GM12878 (cell line): ENCODE data around the gene REEP3. TPM values are rescaled to one million over a fixed set of nuclear protein-coding genes. Genes with fewer than 3 reads are reported as not detected.

Experiments used
- ATAC-seq: fragments of 200-7000 bp; cut with Tn5 transposase; 3 replicates; pipeline ENCODE4 v1.9.1; 2020; ENCODE audit warnings: mild to moderate bottlenecking, moderate library complexity
- BruUV-seq: library from RNA; stranded (reverse); fragments of 400-500 nt; replicated peaks from 2 replicates; lab custom pipeline; 2021; lab: Mats Ljungman, UMichigan
- CTCF ChIA-PET: fragments of 300-600 bp; sonication (Branson Sonifier 250); formaldehyde crosslinking; extraction: SDS; loops from one replicate; lab custom pipeline; 2021; ENCODE audit warnings: inconsistent platforms; lab: Yijun Ruan, JAX
- POLR2A ChIA-PET: fragments of 350-600 bp; formaldehyde crosslinking; extraction: SDS; loops from one replicate; lab custom pipeline; 2021; ENCODE audit warnings: inconsistent platforms; lab: Charles Lee
- RAD21 ChIA-PET: fragments of 300-600 bp; sonication (Branson Sonifier 250); formaldehyde crosslinking; loops from one replicate; lab custom pipeline; 2023; ENCODE audit warnings: antibody characterized with exemption; ENCODE audit not compliant: unreplicated experiment; lab: Charles Lee
- SMC1A ChIA-PET: fragments of 300-600 bp; sonication (Branson Sonifier 250); formaldehyde crosslinking; loops from one replicate; lab custom pipeline; 2023; ENCODE audit not compliant: unreplicated experiment, uncharacterized antibody; lab: Charles Lee
- DNase-seq: peaks from one replicate; pipeline ENCODE4 v3.0.0-alpha.2; 2011; ENCODE audit warnings: low read depth, low spot score
- FAIRE-seq: peaks from 3 replicates; lab custom pipeline; 2011; peaks lifted over from hg19 to GRCh38; lab: Jason Lieb, UNC
- H2AFZ ChIP-seq: 2 replicates; pipeline ENCODE4 v1.6.0; 2011; ENCODE audit warnings: low read depth, low read length, control low read depth; ENCODE audit not compliant: control insufficient read depth
- H3K27ac ChIP-seq: 2 replicates; pipeline ENCODE4 v1.5.1; 2011; ENCODE audit warnings: control low read depth; ENCODE audit not compliant: control insufficient read depth, insufficient read depth
- H3K27me3 ChIP-seq, 2 experiments: replicated peaks in 1 of 2; 2 replicates each; pipeline versions ENCODE4 v1.6.0 to v1.6.1; 2011; ENCODE audit warnings: low read length in 1 of 2; ENCODE audit not compliant: control insufficient read depth in 2 of 2, insufficient read depth in 2 of 2
- H3K36me3 ChIP-seq, 2 experiments: 2 replicates each; pipeline ENCODE4 v1.5.1; 2011; ENCODE audit warnings: low read length in 1 of 2; ENCODE audit not compliant: control insufficient read depth in 2 of 2, insufficient read depth in 2 of 2
- H3K4me1 ChIP-seq: 2 replicates; pipeline ENCODE4 v1.6.1; 2011; ENCODE audit warnings: mild to moderate bottlenecking, low read length, moderate library complexity, mixed read lengths; ENCODE audit not compliant: control insufficient read depth, insufficient read depth
- H3K4me2 ChIP-seq: 2 replicates; pipeline ENCODE4 v1.6.0; 2011; ENCODE audit warnings: control low read depth; ENCODE audit not compliant: control insufficient read depth, insufficient read depth
- H3K4me3 ChIP-seq: fragments of 200-600 bp; sonication (generic); 2 replicates; pipeline ENCODE4 v1.5.1; 2016
- H3K79me2 ChIP-seq: 2 replicates; pipeline ENCODE4 v1.6.0; 2011; ENCODE audit warnings: low read length; ENCODE audit not compliant: control insufficient read depth, insufficient read depth
- H3K9ac ChIP-seq: 2 replicates; pipeline ENCODE4 v1.8.0; 2011; ENCODE audit warnings: low read length, control low read depth, mixed read lengths; ENCODE audit not compliant: control insufficient read depth, insufficient read depth
- H3K9me3 ChIP-seq: replicated peaks from 3 replicates; pipeline ENCODE4 v1.5.1; 2011; ENCODE audit warnings: mild to moderate bottlenecking, low read length; ENCODE audit not compliant: control insufficient read depth, insufficient read depth
- H4K20me1 ChIP-seq: 2 replicates; pipeline ENCODE4 v1.6.0; 2011; ENCODE audit not compliant: control insufficient read depth, insufficient read depth
- BMI1 ChIP-seq: fragments of 450-650 bp; IDR thresholded peaks from 2 replicates; pipeline ENCODE4 v1.6.1; 2016; ENCODE audit warnings: mild to moderate bottlenecking, moderate library complexity, borderline replicate concordance
- EZH2 ChIP-seq: IDR thresholded peaks from 2 replicates; pipeline ENCODE4 v1.6.1; 2012; ENCODE audit warnings: low read depth, mild to moderate bottlenecking, control low read depth, inconsistent platforms, low read length, borderline replicate concordance; ENCODE audit not compliant: control insufficient read depth
- PRDM15 ChIP-seq: fragments of 450-650 bp; formaldehyde crosslinking; IDR thresholded peaks from 2 replicates; pipeline ENCODE4 v1.4.0; 2020; ENCODE audit warnings: mild to moderate bottlenecking, moderate library complexity
- RCOR1 ChIP-seq: conservative IDR thresholded peaks from 2 replicates; pipeline ENCODE4 v1.6.1; 2012; ENCODE audit warnings: low read depth, low read length, improper control_type of control experiment
- ZBTB33 ChIP-seq: fragments of 450-650 bp; IDR thresholded peaks from 2 replicates; pipeline ENCODE4 v1.6.1; 2017; ENCODE audit warnings: mild to moderate bottlenecking
- in situ Hi-C: fragments of 300-500 bp; cut with MboI; formaldehyde crosslinking; loops from 9 replicates; pipeline ENCODE4 v1.14.3; 2018; ENCODE audit warnings: mixed read lengths
- intact Hi-C: fragments of 100-400 bp; cut with micrococcal nuclease; formaldehyde crosslinking; loops from one replicate; pipeline ENCODE4 v1.14.2; 2022; ENCODE audit not compliant: unreplicated experiment
- polyA plus RNA-seq, 11 experiments: library from polyadenylated mRNA; depleted of rRNA in 4 of 11; unstranded in 6 of 11; stranded (reverse) in 5 of 11; fragments of >200 nt; fragmentation: Nextera tagmentation in 4 of 11; fragmentation: Illumina TruSeq in 1 of 11; extraction: Ambion mirVana in 4 of 11; extraction: Trizol in 1 of 11; gene quantifications; 1 replicate in 1 of 11; 2 replicates in 10 of 11; pipeline versions ENCODE4 v1.2.1 to v1.2.3, GENCODE V29; 2011 to 2016; ENCODE audit warnings: inconsistent platforms in 2 of 11, missing spikeins in 2 of 11, low read depth in 1 of 11
- total RNA-seq, 4 experiments: library from RNA; depleted of rRNA in 3 of 4; stranded (reverse); fragments of >200 nt in 3 of 4; fragmentation: Illumina TruSeq in 1 of 4; extraction: Trizol in 1 of 4; gene quantifications; 2 replicates each; pipeline versions ENCODE4 v1.2.1 to v1.2.3, GENCODE V29; 2013 to 2021

REEP3 gene
- total and polyA plus RNA-seq, 10 of the 15 experiments (the other 5 are each of a cell fraction or from before 2014, with no cell fraction given) = 4.9 to 25.9 (median 16.2) TPM

- RAD21 ChIA-PET = interaction anchor here (0.6 kb wide), 1 partner anchor 368 kb away, joined by 3 read pairs; no protein-coding TSS in a partner anchor
- SMC1A ChIA-PET = interaction anchor here (1.0 to 1.4 kb wide), 2 partner anchors 49 to 413 kb away, joined by 3 read pairs; no protein-coding TSS in a partner anchor
- Histone ChIP-seq H2AFZ (no peak overlapping the region), H4K20me1 (no peaks in the 10 kb centered on the region), H3K9ac (no peak overlapping the region), H3K4me1 (no peaks in the 10 kb centered on the region), H3K27ac (no peak overlapping the region), H3K36me3 (peaks cover 0 to 3% of the 10 kb centered on the region in 2 experiments; a peak in 1 of 4 replicates), H3K79me2 (no peaks in the 10 kb centered on the region), H3K9me3 (no peaks in the 10 kb centered on the region), H3K4me2 (no peak overlapping the region), H3K4me3 (no peak overlapping the region), H3K27me3 (no peaks in the 10 kb centered on the region)
- in situ Hi-C loops = no loop called here
- FAIRE-seq (peak; percentile 7), ATAC-seq (no peak), DNase-seq (no peak)
- CTCF ChIA-PET = interaction anchor here (1.0 to 1.6 kb wide), 2 partner anchors 8 to 141 kb away, joined by 3 to 5 read pairs; no protein-coding TSS in a partner anchor
- TF ChIP-seq ZBTB33 (no peak), RCOR1 (no peak), EZH2 (no peak), PRDM15 (CRISPR knock-in tag) (no peak), BMI1 (no peak)
- intact Hi-C loops = no loop called here
- no TSS peak for BruUV-seq
- POLR2A ChIA-PET = no interaction called here
These were observed 58.3 kb downstream of the REEP3 start for GRCh38 chr10:63579371-63580014.
